Neural cell (in vitro differentiated cells): Measurements from ENCODE around the gene IFRD2. TPM values are rescaled to one million over a fixed set of nuclear protein-coding genes. Genes with fewer than 3 reads are reported as not detected.
A peak's percentile ranks its signal among the peaks of the same experiment; 100 is the strongest.

Experiments
- H2AFZ ChIP-seq: fragments of 200-600, 300-800 bp; sonication (generic), shearing (Covaris generic); 2 replicates; pipeline ENCODE4 v1.6.0; 2014; ENCODE audit warnings: low read depth, mild to moderate bottlenecking, antibody characterized with exemption, low read length, moderate library complexity
- H3F3A ChIP-seq: fragments of 200-600 bp; shearing (Covaris generic); 2 replicates; pipeline ENCODE4 v1.6.1; 2016; ENCODE audit warnings: mild to moderate bottlenecking, moderate library complexity, mixed read lengths, antibody characterized with exemption, low read length; ENCODE audit not compliant: insufficient read depth, poor library complexity, severe bottlenecking
- H3K27ac ChIP-seq: fragments of 200-600, 300-800 bp; sonication (generic), shearing (Covaris generic); 2 replicates; pipeline ENCODE4 v1.5.1; 2014; ENCODE audit warnings: mild to moderate bottlenecking, low read length, moderate library complexity
- H3K27me3 ChIP-seq: fragments of 300-800, 200-600 bp; sonication (generic), shearing (Covaris generic); 2 replicates; pipeline ENCODE4 v1.6.0; 2014; ENCODE audit warnings: mild to moderate bottlenecking, low read depth, low read length, moderate library complexity; ENCODE audit not compliant: insufficient read depth
- H3K36me3 ChIP-seq: fragments of 300-800, 200-600 bp; sonication (generic), shearing (Covaris generic); 2 replicates; pipeline ENCODE4 v1.5.1; 2014; ENCODE audit warnings: mild to moderate bottlenecking, antibody characterized with exemption, low read length, moderate library complexity; ENCODE audit not compliant: insufficient read depth
- H3K4me2 ChIP-seq: fragments of 300-800, 200-600 bp; sonication (generic), shearing (Covaris generic); 2 replicates; pipeline ENCODE4 v1.6.0; 2014; ENCODE audit warnings: mild to moderate bottlenecking, low read length
- H3K4me3 ChIP-seq: fragments of 300-800, 200-600 bp; sonication (generic), shearing (Covaris generic); 2 replicates; pipeline ENCODE4 v1.5.1; 2014; ENCODE audit warnings: mild to moderate bottlenecking, low read length, moderate library complexity
- H3K79me2 ChIP-seq: fragments of 200-600 bp; shearing (Covaris generic); replicated peaks from 2 replicates; pipeline ENCODE4 v1.6.0; 2014; ENCODE audit warnings: mild to moderate bottlenecking, low read length, moderate library complexity; ENCODE audit not compliant: insufficient read depth
- H3K9ac ChIP-seq: fragments of 300-800, 200-600 bp; sonication (generic), shearing (Covaris generic); 2 replicates; pipeline ENCODE4 v1.6.1; 2016; ENCODE audit warnings: mild to moderate bottlenecking, low read length, mixed read lengths
- H3K9me2 ChIP-seq: fragments of 200-600 bp; shearing (Covaris generic); 2 replicates; pipeline ENCODE4 v1.6.1; 2016; ENCODE audit warnings: mild to moderate bottlenecking, low read length, mixed read lengths; ENCODE audit not compliant: insufficient read depth
- H3K9me3 ChIP-seq: fragments of 200-600, 300-800 bp; sonication (generic), shearing (Covaris generic); 2 replicates; pipeline ENCODE4 v1.6.1; 2016; ENCODE audit warnings: mild to moderate bottlenecking, mixed run types, low read length, moderate library complexity, mixed read lengths
- H4K20me1 ChIP-seq: fragments of 200-600 bp; shearing (Covaris generic); 2 replicates; pipeline ENCODE4 v1.6.1; 2016; ENCODE audit warnings: mild to moderate bottlenecking, mixed run types; ENCODE audit not compliant: insufficient read depth
- CTCF ChIP-seq: fragments of 450-650 bp; IDR thresholded peaks from 2 replicates; pipeline ENCODE4 v1.5.1; 2014; ENCODE audit warnings: antibody characterized with exemption, mild to moderate bottlenecking, moderate library complexity; ENCODE audit not compliant: poor library complexity, severe bottlenecking
- EP300 ChIP-seq: fragments of 450-650 bp; conservative IDR thresholded peaks from 2 replicates; pipeline ENCODE4 v1.6.1; 2014; ENCODE audit warnings: antibody characterized with exemption, mild to moderate bottlenecking, moderate library complexity; ENCODE audit not compliant: poor library complexity, severe bottlenecking
- EZH2 ChIP-seq: fragments of 200-600, 300-800 bp; shearing (Covaris generic), sonication (generic); IDR thresholded peaks from 2 replicates; pipeline ENCODE4 v1.6.1; 2014; ENCODE audit warnings: antibody characterized with exemption, low read length, borderline replicate concordance, mild to moderate bottlenecking; ENCODE audit not compliant: insufficient read depth, poor library complexity, severe bottlenecking
- MXI1 ChIP-seq: fragments of 450-650 bp; conservative IDR thresholded peaks from 2 replicates; pipeline ENCODE4 v1.6.1; 2014; ENCODE audit warnings: antibody characterized with exemption, mild to moderate bottlenecking; ENCODE audit not compliant: poor library complexity, severe bottlenecking
- POLR2AphosphoS5 ChIP-seq: IDR thresholded peaks from 2 replicates; pipeline ENCODE4 v1.6.1; 2012
- RAD21 ChIP-seq: fragments of 450-650 bp; conservative IDR thresholded peaks from 2 replicates; pipeline ENCODE4 v1.6.1; 2014; ENCODE audit warnings: antibody characterized with exemption, mild to moderate bottlenecking, moderate library complexity
- REST ChIP-seq: IDR thresholded peaks from 2 replicates; pipeline ENCODE4 v1.6.1; 2012; ENCODE audit warnings: borderline replicate concordance
- SMC3 ChIP-seq: fragments of 450-650 bp; conservative IDR thresholded peaks from 2 replicates; pipeline ENCODE4 v1.6.1; 2014; ENCODE audit warnings: antibody characterized with exemption, mild to moderate bottlenecking, moderate library complexity; ENCODE audit not compliant: poor library complexity
- TAF1 ChIP-seq: IDR thresholded peaks from 2 replicates; pipeline ENCODE4 v1.6.1; 2012; ENCODE audit warnings: low read depth
- polyA plus RNA-seq: library from polyadenylated mRNA; depleted of rRNA; stranded (reverse); fragments of >200 nt; gene quantifications from 2 replicates; pipeline ENCODE4 v1.2.3, GENCODE V29; 2014

IFRD2 gene
- polyA plus RNA-seq, 1 donor from 2014 or later: 41.8 TPM

- Histone ChIP-seq H2AFZ (no peak overlapping the region), H3K9me2 (no peaks in the 10 kb centered on the region), H3K9me3 (no peaks in the 10 kb centered on the region), H3K36me3 (no peaks in the 10 kb centered on the region), H4K20me1 (no peaks in the 10 kb centered on the region), H3K27me3 (no peaks in the 10 kb centered on the region), H3K4me3 (no peak overlapping the region), H3K9ac (no peak overlapping the region), H3K27ac (no peak overlapping the region), H3K4me2 (no peak overlapping the region), H3K79me2 (peaks cover 19% of the 10 kb centered on the region), H3F3A (no peaks in the 10 kb centered on the region)
- TF ChIP-seq CTCF (no peak), POLR2AphosphoS5 (no peak), REST (no peak), TAF1 (no peak), EP300 (no peak), MXI1 (no peak), RAD21 (no peak), SMC3 (no peak), EZH2 (no peak)
Observed at GRCh38 chr3:50325113-50325480, 32.9 kb upstream of the IFRD2 start.

GRCh38 chr3:50324351-50325112, 32.3 kb upstream of the IFRD2 start:
- H3K27ac ChIP-seq: no peak overlapping the region
- peaks cover 25% of the 10 kb centered on the region for H3K79me2 ChIP-seq
- H4K20me1 ChIP-seq: no peaks in the 10 kb centered on the region
- no peak overlapping the region for H3K9ac ChIP-seq
- H3K9me2 ChIP-seq: no peaks in the 10 kb centered on the region
- H3K9me3 ChIP-seq: no peaks in the 10 kb centered on the region
- no peak overlapping the region for H2AFZ ChIP-seq
- H3F3A ChIP-seq: no peaks in the 10 kb centered on the region
- no peak overlapping the region for H3K4me2 ChIP-seq
- H3K27me3 ChIP-seq: no peaks in the 10 kb centered on the region
- H3K4me3 ChIP-seq: no peak overlapping the region
- H3K36me3 ChIP-seq: no peaks in the 10 kb centered on the region
- peak; percentile 73 for TF ChIP-seq SMC3
- peak; percentile 25 for TF ChIP-seq MXI1
- no peak for TF ChIP-seq TAF1
- TF ChIP-seq REST: no peak
- TF ChIP-seq RAD21: peak; percentile 63
- TF ChIP-seq CTCF: peak; percentile 76
